Astrocyte (in vitro differentiated cells and primary cell): ENCODE data around the gene BEX1. TPM values are rescaled to one million over a fixed set of nuclear protein-coding genes. Genes with fewer than 3 reads are reported as not detected.
A peak's percentile ranks its signal among the peaks of the same experiment; 100 is the strongest.
"Not testable (repeated sequence)": the region's sequence is repeated elsewhere in the genome, so short reads cannot be mapped to it uniquely, and the experiment has no call there.

Source experiments
- DNase-seq: peaks from one replicate; pipeline ENCODE4 v3.0.0-alpha.2; 2010; ENCODE audit warnings: low read depth
- FAIRE-seq: peaks from 2 replicates; lab custom pipeline; 2011; peaks lifted over from hg19 to GRCh38; lab: Jason Lieb, UNC
- H2AFZ ChIP-seq: 2 replicates; pipeline ENCODE4 v1.6.0; 2012; ENCODE audit warnings: low read depth, low read length, inconsistent platforms
- H3K27ac ChIP-seq: 2 replicates; pipeline ENCODE4 v1.5.1; 2011; ENCODE audit warnings: low read depth, low read length, inconsistent platforms
- H3K27me3 ChIP-seq: 2 replicates; pipeline ENCODE4 v1.6.0; 2011; ENCODE audit warnings: low read length, inconsistent platforms; ENCODE audit not compliant: insufficient read depth
- H3K36me3 ChIP-seq: 2 replicates; pipeline ENCODE4 v1.5.1; 2011; ENCODE audit warnings: low read length, inconsistent platforms; ENCODE audit not compliant: insufficient read depth
- H3K4me1 ChIP-seq: 2 replicates; pipeline ENCODE4 v1.5.1; 2011; ENCODE audit warnings: low read length, inconsistent platforms; ENCODE audit not compliant: insufficient read depth
- H3K4me2 ChIP-seq: 2 replicates; pipeline ENCODE4 v1.6.0; 2012; ENCODE audit warnings: low read length, inconsistent platforms
- H3K4me3 ChIP-seq: 2 replicates; pipeline ENCODE4 v1.5.1; 2011; ENCODE audit warnings: low read depth, mild to moderate bottlenecking, low read length, inconsistent platforms; ENCODE audit not compliant: insufficient read depth
- H3K79me2 ChIP-seq: 2 replicates; pipeline ENCODE4 v1.6.0; 2012; ENCODE audit warnings: mild to moderate bottlenecking, low read length, inconsistent platforms; ENCODE audit not compliant: insufficient read depth
- H3K9ac ChIP-seq: 2 replicates; pipeline ENCODE4 v1.6.0; 2012; ENCODE audit warnings: mild to moderate bottlenecking, low read length, inconsistent platforms
- H3K9me3 ChIP-seq: 2 replicates; pipeline ENCODE4 v1.5.1; 2012; ENCODE audit warnings: low read depth, mild to moderate bottlenecking, low read length, inconsistent platforms; ENCODE audit not compliant: insufficient read depth
- H4K20me1 ChIP-seq: 2 replicates; pipeline ENCODE4 v1.6.0; 2012; ENCODE audit warnings: low read length, inconsistent platforms; ENCODE audit not compliant: insufficient read depth
- H3K27ac Mint-ChIP-seq: one replicate; pipeline ENCODE4 v1.8.0; 2021; ENCODE audit warnings: mild to moderate bottlenecking, mixed read lengths; ENCODE audit not compliant: unreplicated experiment
- H3K27me3 Mint-ChIP-seq: one replicate; pipeline ENCODE4 v1.8.0; 2021; ENCODE audit warnings: low read depth, mixed read lengths; ENCODE audit not compliant: unreplicated experiment
- H3K36me3 Mint-ChIP-seq: one replicate; pipeline ENCODE4 v1.8.0; 2021; ENCODE audit warnings: low read depth, mixed read lengths; ENCODE audit not compliant: unreplicated experiment
- H3K4me1 Mint-ChIP-seq: one replicate; pipeline ENCODE4 v1.8.0; 2021; ENCODE audit warnings: low read depth, mixed read lengths; ENCODE audit not compliant: unreplicated experiment
- H3K4me3 Mint-ChIP-seq: one replicate; pipeline ENCODE4 v1.8.0; 2021; ENCODE audit warnings: mild to moderate bottlenecking, moderate library complexity, mixed read lengths; ENCODE audit not compliant: unreplicated experiment
- H3K9me3 Mint-ChIP-seq: one replicate; pipeline ENCODE4 v1.8.0; 2021; ENCODE audit warnings: mild to moderate bottlenecking, mixed read lengths; ENCODE audit not compliant: unreplicated experiment
- CTCF ChIP-seq: IDR thresholded peaks from 2 replicates; pipeline ENCODE4 v1.5.1; 2011; ENCODE audit warnings: low read depth, mild to moderate bottlenecking, inconsistent platforms, low read length, moderate library complexity; ENCODE audit not compliant: insufficient read depth
- EZH2 ChIP-seq: IDR thresholded peaks from 2 replicates; pipeline ENCODE4 v1.6.1; 2012; ENCODE audit warnings: mild to moderate bottlenecking, low read length, inconsistent platforms; ENCODE audit not compliant: insufficient read depth
- total RNA-seq: library from RNA; stranded (reverse); gene quantifications from 2 replicates; pipeline ENCODE4 v1.2.1, GENCODE V29; 2021

BEX1 gene
- total RNA-seq, 1 donor from 2014 or later: 16.6 TPM

- Histone ChIP-seq H3K79me2 (no peaks in the 10 kb centered on the region), H3K9me3 (no peaks in the 10 kb centered on the region), H3K4me2 (no peak overlapping the region), H3K9ac (no peak overlapping the region), H4K20me1 (no peaks in the 10 kb centered on the region), H3K36me3 (no peaks in the 10 kb centered on the region), H3K27ac (no peak overlapping the region), H2AFZ (no peak overlapping the region), H3K4me3 (no peak overlapping the region), H3K4me1 (no peaks in the 10 kb centered on the region), H3K27me3 (no peaks in the 10 kb centered on the region)
- FAIRE-seq (peak; percentile 68), DNase-seq (no peak)
- no peaks in the 10 kb centered on the region for H3K9me3 Mint-ChIP-seq
- no peak overlapping the region for H3K4me3 Mint-ChIP-seq
- H3K4me1 Mint-ChIP-seq: no peaks in the 10 kb centered on the region
- H3K27me3 Mint-ChIP-seq: no peaks in the 10 kb centered on the region
- H3K36me3 Mint-ChIP-seq: no peaks in the 10 kb centered on the region
- no peak for TF ChIP-seq CTCF
- TF ChIP-seq EZH2: no peak
- H3K27ac Mint-ChIP-seq: no peak overlapping the region
Measured at GRCh38 chrX:103056902-103057301, 7.1 kb downstream of the BEX1 start.

DNA sequence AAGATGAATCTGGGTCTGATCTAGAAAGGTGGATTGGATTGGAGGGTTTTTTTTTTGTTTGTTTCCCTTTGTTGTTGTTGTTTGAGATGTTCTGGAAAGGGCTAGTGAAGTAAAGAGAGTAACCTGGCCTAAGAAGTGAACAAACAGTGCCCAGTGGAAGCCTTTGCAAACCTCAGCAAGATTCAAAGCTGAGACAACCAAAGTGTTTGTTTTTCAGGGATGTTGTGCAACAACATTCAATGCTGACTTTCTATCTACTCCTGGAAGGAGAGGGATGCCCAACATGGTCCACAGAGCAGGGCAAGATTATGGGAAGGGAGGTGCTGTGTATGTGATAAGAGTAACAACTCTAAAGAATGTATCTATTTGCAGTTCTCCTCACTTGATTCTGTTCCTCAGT lies 11.3 kb downstream of the BEX1 start:
- FAIRE-seq (no peak), DNase-seq (no peak)
- Histone ChIP-seq H3K27ac (no peak overlapping the region), H3K9me3 (no peaks in the 10 kb centered on the region), H3K4me2 (no peak overlapping the region), H3K27me3 (no peaks in the 10 kb centered on the region), H3K9ac (no peak overlapping the region), H3K36me3 (no peaks in the 10 kb centered on the region), H2AFZ (no peak overlapping the region), H3K4me1 (no peaks in the 10 kb centered on the region), H3K79me2 (no peaks in the 10 kb centered on the region), H3K4me3 (no peak overlapping the region), H4K20me1 (no peaks in the 10 kb centered on the region)
- H3K4me3 Mint-ChIP-seq: no peak overlapping the region
- H3K27ac Mint-ChIP-seq: no peak overlapping the region
- H3K4me1 Mint-ChIP-seq: no peaks in the 10 kb centered on the region
- TF ChIP-seq EZH2: no peak
- no peak for TF ChIP-seq CTCF
- H3K27me3 Mint-ChIP-seq: peaks cover 3% of the 10 kb centered on the region
- no peaks in the 10 kb centered on the region for H3K9me3 Mint-ChIP-seq
- H3K36me3 Mint-ChIP-seq: no peaks in the 10 kb centered on the region

DNA sequence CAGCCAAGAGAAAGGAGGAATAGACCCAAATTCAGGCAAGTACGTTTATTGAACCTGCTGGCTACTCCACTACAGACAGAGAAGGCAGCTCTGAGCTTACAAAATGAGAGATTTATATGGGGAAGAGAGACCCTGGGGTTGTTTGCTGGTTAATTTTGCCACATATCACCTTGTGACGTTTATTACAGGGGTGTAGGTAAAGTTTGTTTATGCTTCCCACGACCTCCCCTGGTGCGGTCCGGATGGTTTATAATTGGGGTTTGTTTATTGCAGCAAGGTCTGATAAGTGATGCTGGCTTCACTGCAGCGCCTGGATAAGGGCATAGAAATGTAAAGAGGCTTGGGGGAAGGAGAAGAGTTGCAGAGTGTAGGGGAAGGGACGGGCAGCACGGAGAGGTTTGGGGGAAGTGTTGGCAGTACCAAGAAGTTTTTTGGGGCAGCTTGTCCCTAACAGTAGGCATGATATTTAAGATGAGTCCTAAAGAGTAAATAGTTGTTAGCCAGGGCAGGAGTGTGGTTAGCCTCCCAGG lies 12.6 kb downstream of the BEX1 start:
- Histone ChIP-seq H3K27me3 (no peaks in the 10 kb centered on the region), H4K20me1 (no peaks in the 10 kb centered on the region), H2AFZ (no peak overlapping the region), H3K9me3 (no peaks in the 10 kb centered on the region), H3K9ac (no peak overlapping the region), H3K4me2 (no peak overlapping the region), H3K36me3 (no peaks in the 10 kb centered on the region), H3K27ac (no peak overlapping the region), H3K4me1 (no peaks in the 10 kb centered on the region), H3K4me3 (no peak overlapping the region), H3K79me2 (no peaks in the 10 kb centered on the region)
- Mint-ChIP-seq H3K9me3 (peaks cover 2% of the 10 kb centered on the region), H3K27me3 (peaks cover 3% of the 10 kb centered on the region), H3K4me3 (no peak overlapping the region), H3K27ac (no peak overlapping the region), H3K36me3 (no peaks in the 10 kb centered on the region), H3K4me1 (no peaks in the 10 kb centered on the region)
- FAIRE-seq: peak; percentile 9
- no peak for DNase-seq
- TF ChIP-seq CTCF (no peak), EZH2 (no peak)

- not testable (repeated sequence) for H3K4me1 ChIP-seq, H3K9me3 Mint-ChIP-seq, H3K9me3 ChIP-seq, DNase-seq, H3K4me3 Mint-ChIP-seq, H3K36me3 Mint-ChIP-seq, H2AFZ ChIP-seq, H3K27me3 Mint-ChIP-seq, H3K27me3 ChIP-seq, H3K4me1 Mint-ChIP-seq, H4K20me1 ChIP-seq, H3K4me3 ChIP-seq, H3K27ac Mint-ChIP-seq, H3K79me2 ChIP-seq, H3K27ac ChIP-seq, H3K36me3 ChIP-seq, H3K9ac ChIP-seq, H3K4me2 ChIP-seq
- FAIRE-seq: peak; percentile 39
Measured at GRCh38 chrX:103033371-103033770, 30.6 kb downstream of the BEX1 start.
